Activated CD8-positive, alpha-beta memory T cell treated with anti-CD3 and anti-CD28 coated beads, Interleukin-2, amount 50 U/mL, for 24 hours (primary cell): ENCODE results near the gene CBY1.
"Not testable (repeated sequence)": the region's sequence is repeated elsewhere in the genome, so short reads cannot be mapped to it uniquely, and the experiment has no call there.

Source experiments
- DNase-seq: peaks from one replicate; pipeline ENCODE4 v3.0.0-alpha.2; 2020; ENCODE audit errors: extremely low read depth

Gene CBY1

DNA sequence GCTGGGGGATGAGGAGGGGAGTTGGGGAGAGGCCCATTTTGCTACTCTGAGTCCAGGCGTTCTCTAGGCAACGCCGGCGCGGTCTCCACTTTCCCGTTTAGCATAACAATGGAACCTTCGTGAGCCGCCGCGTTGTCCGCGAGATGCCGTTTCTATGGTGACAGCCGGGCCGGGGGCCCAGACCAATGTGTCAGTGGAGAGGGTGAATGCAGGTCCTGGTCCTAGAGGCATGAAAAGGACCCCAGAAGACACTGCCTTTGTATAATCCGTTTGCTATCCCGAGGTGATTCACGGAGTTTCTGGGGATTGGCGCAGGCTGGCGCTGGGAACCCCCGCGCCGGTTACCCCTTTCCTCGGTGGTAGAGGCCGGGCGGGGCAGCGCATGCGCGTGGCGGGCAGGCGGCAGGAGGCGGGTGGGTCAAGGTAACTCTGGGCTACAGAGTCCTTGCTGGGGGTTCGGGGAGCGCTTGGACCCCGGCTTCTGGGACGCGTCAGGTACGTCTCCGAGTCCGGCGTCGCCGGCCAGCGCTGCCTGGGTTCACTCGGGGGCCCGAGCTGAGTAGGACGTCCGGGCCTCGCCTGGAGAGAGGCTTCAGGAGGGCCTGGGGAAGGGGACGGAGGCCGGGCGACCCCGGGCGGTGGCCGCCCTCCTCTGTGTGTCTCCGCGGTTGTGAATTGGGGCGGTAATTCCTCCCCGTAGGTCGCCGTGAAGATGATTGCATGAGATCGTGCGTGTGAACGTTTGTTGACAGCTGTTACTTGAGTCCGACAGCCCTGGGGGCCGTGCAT lies at the start of gene CBY1, which contains the start of gene FAM227A:
CBY1 (plus strand) TSS at position 383 of the 789 bp plus-strand sequence. CDS start 11,417 bp downstream, outside the sequence.
FAM227A (minus strand) TSS at position 137 of the 789 bp plus-strand sequence. CDS start 6,224 bp downstream, outside the sequence.
- peak; percentile 62 for DNase-seq

DNA sequence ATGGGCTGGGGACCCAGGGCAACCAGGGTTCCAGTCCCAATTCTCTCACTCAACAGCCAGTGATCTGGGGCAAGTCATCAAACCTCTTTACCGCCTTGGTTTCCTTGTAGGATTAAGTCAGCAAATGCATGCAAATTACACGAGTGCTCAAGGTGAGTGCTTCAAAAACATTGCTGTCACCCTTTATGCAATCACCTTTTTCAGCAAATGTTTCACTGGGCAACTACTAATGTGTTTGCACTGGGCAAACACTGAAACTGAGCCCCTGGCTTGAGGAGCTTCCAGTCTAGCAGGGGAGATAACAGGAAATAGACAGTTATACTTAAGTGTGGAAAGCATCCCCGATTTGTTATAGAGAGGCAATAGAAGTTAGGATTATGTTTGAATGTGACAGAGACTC lies 48.8 kb upstream of the CBY1 start:
- no peak for DNase-seq

DNA sequence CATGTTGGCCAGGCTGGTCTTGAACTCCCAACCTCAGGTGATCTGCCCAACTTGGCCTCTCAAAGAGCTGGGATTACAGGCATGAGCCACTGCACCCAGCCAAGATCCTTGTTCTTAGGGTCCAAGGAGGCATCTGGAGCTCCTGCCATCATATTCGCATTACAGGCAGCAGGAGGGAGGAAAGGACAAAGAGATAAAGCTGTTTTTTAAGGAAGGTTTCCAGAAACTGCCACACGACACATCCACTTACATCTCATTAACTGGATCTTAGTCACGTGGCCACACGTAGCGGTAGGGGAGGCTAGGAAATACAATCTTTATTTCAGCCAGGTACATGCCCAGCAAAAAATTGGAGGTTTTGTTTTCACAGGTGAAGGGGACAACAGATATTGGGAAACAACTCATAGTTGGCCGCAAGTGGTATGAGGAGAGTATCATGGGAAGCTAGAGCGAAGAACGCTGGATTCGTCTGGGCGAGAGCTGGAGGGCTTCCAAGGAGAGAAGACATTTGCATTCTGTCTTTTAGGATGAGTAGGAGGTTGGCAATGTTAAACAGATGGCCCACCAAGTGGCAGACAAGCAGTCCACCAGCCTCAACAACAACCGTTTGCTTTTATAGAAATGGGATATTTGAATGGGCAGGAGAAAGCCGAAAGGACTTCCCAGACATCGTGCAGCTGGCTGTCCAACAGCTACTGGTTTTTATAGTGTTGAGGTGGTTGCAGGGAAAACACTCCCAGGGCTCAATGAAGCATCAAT lies 47.3 kb upstream of the CBY1 start:
- DNase-seq: no peak

DNA sequence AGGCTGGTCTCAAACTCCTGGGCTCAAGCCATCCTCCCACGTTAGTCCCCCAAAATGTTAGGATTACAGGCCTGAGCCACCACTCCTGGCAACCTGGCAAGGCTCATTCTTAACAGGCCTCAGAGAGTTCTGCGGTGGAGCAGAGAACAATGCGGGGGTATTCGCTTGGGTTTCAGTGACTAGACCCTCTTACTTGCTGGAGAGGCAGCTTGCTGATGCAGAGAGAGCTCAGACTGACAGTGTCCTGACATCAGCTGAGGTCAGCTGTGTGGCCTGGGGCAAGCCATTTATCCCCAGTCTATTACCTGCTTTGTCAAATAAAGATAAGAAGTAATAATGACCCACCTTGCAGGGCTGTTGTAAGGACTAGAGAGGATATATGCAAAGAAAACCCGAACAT lies 46.2 kb upstream of the CBY1 start:
- no peak for DNase-seq

- DNase-seq: no peak
Observed at GRCh38 chr22:38611559-38611958, 44.9 kb upstream of the CBY1 start.

GRCh38 chr22:38612217-38613006 lies 44.0 kb upstream of the CBY1 start:
- no peak for DNase-seq

DNA sequence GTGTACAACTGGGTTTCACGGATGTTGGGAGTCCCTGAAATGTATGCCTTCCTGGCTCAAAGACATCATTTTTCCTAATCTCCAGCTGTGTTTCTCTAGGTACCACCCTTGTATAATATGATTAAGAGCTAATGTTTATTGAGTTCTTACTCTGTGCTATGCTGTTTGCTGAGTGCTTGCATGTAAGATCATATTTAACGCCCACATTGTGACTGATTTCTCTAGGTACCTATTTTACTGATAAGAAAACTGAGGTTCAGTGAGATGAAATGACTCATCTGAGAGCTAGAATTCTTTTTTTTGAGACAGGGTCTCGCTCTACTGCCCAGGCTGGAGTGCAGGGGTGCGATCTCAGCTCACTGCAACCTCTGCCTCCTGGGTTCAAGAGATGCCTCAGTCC lies 42.9 kb upstream of the CBY1 start:
- DNase-seq: no peak

DNA sequence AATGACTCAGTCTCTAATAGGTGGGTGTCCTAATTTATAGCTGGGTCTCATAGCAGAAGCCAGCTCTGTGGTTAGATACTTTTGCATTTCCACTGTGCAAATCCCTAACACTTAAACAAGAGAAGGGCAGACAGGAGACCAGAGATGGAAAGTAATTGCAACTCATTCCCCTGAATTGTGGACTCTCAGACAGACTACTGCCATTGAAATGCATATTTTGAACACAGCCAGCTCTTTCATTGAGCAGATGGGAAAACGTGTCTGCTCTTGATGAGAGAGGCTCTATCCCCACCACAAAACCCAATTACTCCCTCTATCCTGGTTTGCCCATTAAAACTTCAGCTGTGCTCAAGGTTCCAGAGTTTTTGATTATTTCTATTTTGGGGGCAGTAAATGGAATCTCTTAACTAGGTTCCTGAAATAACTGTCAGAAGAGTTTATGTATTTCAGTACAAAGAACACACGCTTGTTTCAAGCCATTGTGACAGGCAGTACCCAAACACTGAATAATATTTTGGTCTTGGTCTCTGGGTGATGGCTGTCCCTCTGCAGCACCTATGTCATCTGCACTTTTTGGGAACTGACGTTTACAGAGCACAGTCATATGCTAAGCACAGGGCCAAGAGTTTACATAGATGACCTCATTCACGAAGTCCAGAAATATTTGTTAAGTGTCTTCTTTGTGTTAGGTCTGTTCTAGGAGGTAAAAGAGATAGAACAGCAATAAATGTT lies 41.9 kb upstream of the CBY1 start:
- no peak for DNase-seq

DNA sequence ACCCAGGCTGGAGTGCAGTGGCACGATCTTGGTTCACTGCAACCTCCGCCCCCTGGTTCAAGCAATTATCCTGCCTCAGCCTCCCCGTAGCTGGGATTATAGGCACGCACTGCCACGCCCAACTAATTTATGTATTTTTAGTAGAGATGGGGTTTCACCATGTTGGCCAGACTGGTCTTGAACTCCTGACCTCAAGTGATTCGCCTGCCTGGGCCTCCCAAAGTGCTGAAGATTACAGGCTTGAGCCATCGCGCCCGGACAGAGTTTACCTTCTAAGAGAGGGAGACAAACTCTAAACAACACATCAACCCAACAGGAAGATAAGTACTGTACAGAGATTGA lies 41.4 kb upstream of the CBY1 start:
- not testable (repeated sequence) for DNase-seq

DNA sequence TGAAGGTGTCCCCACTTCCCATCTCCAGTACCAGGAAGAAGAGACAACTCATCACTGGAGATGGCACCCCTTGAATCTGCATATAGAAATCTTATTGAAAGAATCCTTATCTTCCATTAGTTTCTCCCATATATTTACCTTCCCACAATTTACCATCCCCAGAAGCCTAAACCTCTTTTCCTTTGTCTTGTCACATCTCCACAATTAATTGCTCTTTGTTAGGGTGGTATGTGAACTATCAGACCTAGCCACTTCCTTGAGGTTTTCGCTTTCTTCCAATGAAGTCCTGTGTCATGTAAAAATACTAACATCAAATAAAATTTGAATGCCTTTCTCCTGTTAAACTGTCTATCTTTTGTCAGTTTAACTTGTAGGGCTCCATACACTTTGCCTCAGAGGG lies 38.2 kb upstream of the CBY1 start:
- no peak for DNase-seq

DNA sequence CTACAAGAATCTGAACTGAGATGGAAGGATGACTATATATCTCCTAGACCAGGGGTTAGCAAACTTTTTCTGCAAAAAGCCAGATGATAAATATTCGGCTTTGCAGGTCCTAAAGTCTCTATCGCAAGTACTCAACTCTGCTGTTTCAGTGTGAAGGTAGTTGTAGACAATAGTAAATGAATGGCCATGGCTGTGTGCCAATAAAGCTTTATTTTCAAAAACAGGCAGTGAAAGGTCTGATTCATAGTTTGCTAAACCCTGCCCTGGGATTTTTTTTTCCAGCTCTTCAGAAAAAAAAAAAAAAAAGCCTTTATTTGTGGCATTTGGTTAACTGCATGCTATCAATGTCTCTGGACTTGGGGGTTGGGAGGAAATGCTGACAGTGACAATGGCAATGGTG lies 37.8 kb upstream of the CBY1 start:
- no peak for DNase-seq

GRCh38 chr22:38623351-38623750 lies 33.1 kb upstream of the CBY1 start:
- no peak for DNase-seq

GRCh38 chr22:38628444-38628843 lies 28.0 kb upstream of the CBY1 start:
- DNase-seq: no peak

GRCh38 chr22:38629108-38629507 lies 27.3 kb upstream of the CBY1 start:
- no peak for DNase-seq

- no peak for DNase-seq
Observed at GRCh38 chr22:38631724-38632123, 24.7 kb upstream of the CBY1 start.

- no peak for DNase-seq
Observed at GRCh38 chr22:38632528-38632927, 23.9 kb upstream of the CBY1 start.

- DNase-seq: no peak
Observed at GRCh38 chr22:38638216-38638615, 18.2 kb upstream of the CBY1 start.

DNA sequence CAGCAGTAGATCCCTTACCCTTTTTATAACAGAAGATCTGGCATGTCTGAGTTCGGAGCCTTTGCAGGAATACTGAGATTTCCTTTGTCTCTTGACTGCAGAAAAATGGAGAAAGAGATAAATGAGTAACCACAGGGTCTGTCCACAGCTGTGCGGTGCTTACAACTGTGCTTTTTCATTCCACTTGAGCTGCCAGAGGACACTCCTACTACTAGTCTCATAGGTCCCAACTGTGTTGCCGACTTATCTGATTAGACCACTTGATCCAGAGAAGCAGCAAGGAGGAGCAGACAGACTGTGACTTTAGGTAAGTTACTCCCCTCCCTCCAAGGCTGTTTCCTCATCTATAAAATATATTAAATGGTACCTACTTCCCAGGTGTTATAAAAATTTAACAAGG lies 17.7 kb upstream of the CBY1 start:
- no peak for DNase-seq

GRCh38 chr22:38641476-38642040 lies 14.9 kb upstream of the CBY1 start:
- no peak for DNase-seq

GRCh38 chr22:38644245-38644644 lies 12.2 kb upstream of the CBY1 start:
- DNase-seq: not testable (repeated sequence)

DNA sequence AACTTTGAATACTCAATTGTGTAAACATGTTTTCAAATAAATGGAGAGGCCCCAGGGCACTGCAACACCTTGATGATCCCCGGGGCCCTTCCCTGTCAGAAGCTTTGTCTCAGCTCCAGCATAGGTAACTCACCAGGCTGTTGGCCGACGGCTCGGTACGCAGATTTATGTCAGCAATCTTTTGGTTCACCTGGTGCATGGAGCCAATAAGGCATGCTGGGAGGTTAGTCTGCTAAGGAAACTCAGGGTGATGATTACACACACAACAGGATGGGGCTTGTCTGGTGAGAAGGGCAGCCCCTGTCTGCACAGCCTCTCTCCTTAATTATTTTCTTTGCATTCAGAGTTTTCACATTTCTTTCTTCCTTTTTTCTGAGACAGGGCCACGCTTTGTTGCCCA lies 11.0 kb upstream of the CBY1 start:
- no peak for DNase-seq
